Measurements from ENCODE around the gene GRIN2A. TPM values are rescaled to one million over a fixed set of nuclear protein-coding genes. Genes with fewer than 3 reads are reported as not detected.

The GRIN2A gene
- total RNA-seq, 2 experiments from 2014 or later, result not detected

GRCh38 chr16:10169031-10169430 lies 13.2 kb downstream of the GRIN2A start:
- Mint-ChIP-seq H3K27me3 (peaks cover 4% of the 10 kb centered on the region), H3K9me3 (peaks cover 4% of the 10 kb centered on the region), H3K36me3 (ENCODE audit: low read depth) (no peaks in the 10 kb centered on the region), H3K4me1 (ENCODE audit: low read depth) (no peaks in the 10 kb centered on the region), H3K27ac (no peak overlapping the region), H3K4me3 (no peak overlapping the region)
- intact Hi-C loops (cut with micrococcal nuclease), result no loop called here
- ChIA-PET POLR2A (no interaction called here), CTCF (interaction anchor here (3.0 kb wide), 1 partner anchor 12 kb away, joined by 7 read pairs; no protein-coding TSS in a partner anchor)
- TF ChIP-seq CTCF (IDR thresholded peaks at IDR 0.05), result no peak
- no peak for DNase-seq
- ATAC-seq, result no peak

GRCh38 chr16:10168258-10168657 lies 14.0 kb downstream of the GRIN2A start:
- ChIA-PET POLR2A (no interaction called here), CTCF (no interaction called here)
- intact Hi-C loops (cut with micrococcal nuclease), result no loop called here
- TF ChIP-seq CTCF (IDR thresholded peaks at IDR 0.05), result no peak
- H3K9me3 Mint-ChIP-seq, result peaks cover 4% of the 10 kb centered on the region
- no peaks in the 10 kb centered on the region for H3K36me3 Mint-ChIP-seq (ENCODE audit: low read depth)
- H3K27me3 Mint-ChIP-seq, result peaks cover 6% of the 10 kb centered on the region
- no peaks in the 10 kb centered on the region for H3K4me1 Mint-ChIP-seq (ENCODE audit: low read depth)
- no peak for DNase-seq
- H3K27ac Mint-ChIP-seq, result no peak overlapping the region
- no peak for ATAC-seq
- H3K4me3 Mint-ChIP-seq, result no peak overlapping the region

GRCh38 chr16:10165643-10166042 lies 16.6 kb downstream of the GRIN2A start:
- POLR2A ChIA-PET, result no interaction called here
- intact Hi-C loops (cut with micrococcal nuclease), result no loop called here
- Mint-ChIP-seq H3K27me3 (peaks cover 7% of the 10 kb centered on the region), H3K36me3 (ENCODE audit: low read depth) (no peaks in the 10 kb centered on the region), H3K27ac (no peak overlapping the region), H3K9me3 (peaks cover 4% of the 10 kb centered on the region), H3K4me1 (ENCODE audit: low read depth) (no peaks in the 10 kb centered on the region), H3K4me3 (no peak overlapping the region)
- DNase-seq (no peak), ATAC-seq (no peak)
- TF ChIP-seq CTCF (IDR thresholded peaks at IDR 0.05), result no peak
- CTCF ChIA-PET, result no interaction called here

GRCh38 chr16:10162981-10163380 lies 19.2 kb downstream of the GRIN2A start:
- ATAC-seq (no peak), DNase-seq (no peak)
- intact Hi-C loops (cut with micrococcal nuclease), result no loop called here
- ChIA-PET POLR2A (no interaction called here), CTCF (no interaction called here)
- no peak overlapping the region for H3K27ac Mint-ChIP-seq
- H3K36me3 Mint-ChIP-seq (ENCODE audit: low read depth), result no peaks in the 10 kb centered on the region
- H3K4me3 Mint-ChIP-seq, result no peak overlapping the region
- no peaks in the 10 kb centered on the region for H3K4me1 Mint-ChIP-seq (ENCODE audit: low read depth)
- H3K27me3 Mint-ChIP-seq, result peaks cover 11% of the 10 kb centered on the region
- no peaks in the 10 kb centered on the region for H3K9me3 Mint-ChIP-seq
- TF ChIP-seq CTCF (IDR thresholded peaks at IDR 0.05), result no peak

GRCh38 chr16:10156099-10156498 lies 26.1 kb downstream of the GRIN2A start:
- H3K36me3 Mint-ChIP-seq (ENCODE audit: low read depth), result no peaks in the 10 kb centered on the region
- no peak overlapping the region for H3K27ac Mint-ChIP-seq
- no peaks in the 10 kb centered on the region for H3K9me3 Mint-ChIP-seq
- H3K27me3 Mint-ChIP-seq, result peaks cover 17% of the 10 kb centered on the region
- DNase-seq (no peak), ATAC-seq (no peak)
- TF ChIP-seq CTCF (IDR thresholded peaks at IDR 0.05), result no peak
- CTCF ChIA-PET, result no interaction called here
- no peaks in the 10 kb centered on the region for H3K4me1 Mint-ChIP-seq (ENCODE audit: low read depth)
- POLR2A ChIA-PET, result no interaction called here
- no peak overlapping the region for H3K4me3 Mint-ChIP-seq
- intact Hi-C loops (cut with micrococcal nuclease), result no loop called here

All from activated CD8-positive, alpha-beta T cell treated with anti-CD3 and anti-CD28 coated beads for 36 hours (primary cell).